H1 (cell line): ENCODE data around the gene ZNF700.

Experiments
- CEBPB ChIP-seq: IDR thresholded peaks from 2 replicates; pipeline ENCODE4 v1.6.1; 2012; ENCODE audit warnings: low read depth, low read length
- EZH2 ChIP-seq: fragments of 200-600 bp; sonication (generic); IDR thresholded peaks from 2 replicates; pipeline ENCODE4 v1.7.1; 2012; ENCODE audit warnings: low read depth, mild to moderate bottlenecking, moderate library complexity, low read length, inconsistent platforms; ENCODE audit not compliant: severe bottlenecking
- HDAC2 ChIP-seq, 2 experiments: fragments of 300-600 bp in 1 of 2; sonication (generic) in 1 of 2; IDR thresholded peaks; 2 replicates each; pipeline ENCODE4 v1.6.1; 2011 to 2012; ENCODE audit warnings: low read depth in 2 of 2, low read length in 2 of 2, mild to moderate bottlenecking in 2 of 2, moderate library complexity in 2 of 2, borderline replicate concordance in 1 of 2, inconsistent platforms in 1 of 2
- POLR2A ChIP-seq, 2 experiments: IDR thresholded peaks; 1 replicate in 1 of 2; 2 replicates in 1 of 2; pipeline ENCODE4 v1.6.1; 2011; ENCODE audit warnings: low read depth in 2 of 2, low read length in 2 of 2, mild to moderate bottlenecking in 2 of 2; ENCODE audit errors: control extremely low read depth in 1 of 2
- RNF2 ChIP-seq: fragments of 200-900, 300-1000 bp; sonication (generic); IDR thresholded peaks from 2 replicates; pipeline ENCODE4 v1.7.1; 2016; ENCODE audit warnings: borderline replicate concordance, low read depth, mild to moderate bottlenecking, antibody characterized with exemption, low read length; ENCODE audit not compliant: poor library complexity, severe bottlenecking; ENCODE audit errors: missing control alignments
- SIN3A ChIP-seq, 2 experiments: IDR thresholded peaks in 1 of 2; conservative IDR thresholded peaks in 1 of 2; 2 replicates each; pipeline ENCODE4 v1.6.1; 2011 to 2012; ENCODE audit warnings: low read length in 2 of 2, improper control_type of control experiment in 1 of 2, low read depth in 1 of 2, mild to moderate bottlenecking in 1 of 2
- TAF1 ChIP-seq: IDR thresholded peaks from 2 replicates; pipeline ENCODE4 v1.6.1; 2011; ENCODE audit warnings: mild to moderate bottlenecking, low read depth, low read length
- ZNF274 ChIP-seq: IDR thresholded peaks from 2 replicates; pipeline ENCODE4 v1.7.0; 2012; ENCODE audit warnings: low read length, borderline replicate concordance; ENCODE audit errors: extremely low read depth
- TF ChIP-seq, protein P1 (sequence below), 3 experiments: IDR thresholded peaks; 1 replicate in 2 of 3; 2 replicates in 1 of 3; pipeline versions ENCODE4 v1.5.1 to v1.6.1; 2011; ENCODE audit warnings: low read length in 3 of 3, mild to moderate bottlenecking in 3 of 3, inconsistent platforms in 2 of 3, low read depth in 1 of 3, moderate library complexity in 1 of 3; ENCODE audit not compliant: insufficient read depth in 1 of 3; ENCODE audit errors: control extremely low read depth in 1 of 3

GRCh38 chr19:11970174-11970573 is 45.3 kb downstream of the ZNF700 start:
- TF ChIP-seq EZH2: no peak
- TF ChIP-seq, protein P1, sequence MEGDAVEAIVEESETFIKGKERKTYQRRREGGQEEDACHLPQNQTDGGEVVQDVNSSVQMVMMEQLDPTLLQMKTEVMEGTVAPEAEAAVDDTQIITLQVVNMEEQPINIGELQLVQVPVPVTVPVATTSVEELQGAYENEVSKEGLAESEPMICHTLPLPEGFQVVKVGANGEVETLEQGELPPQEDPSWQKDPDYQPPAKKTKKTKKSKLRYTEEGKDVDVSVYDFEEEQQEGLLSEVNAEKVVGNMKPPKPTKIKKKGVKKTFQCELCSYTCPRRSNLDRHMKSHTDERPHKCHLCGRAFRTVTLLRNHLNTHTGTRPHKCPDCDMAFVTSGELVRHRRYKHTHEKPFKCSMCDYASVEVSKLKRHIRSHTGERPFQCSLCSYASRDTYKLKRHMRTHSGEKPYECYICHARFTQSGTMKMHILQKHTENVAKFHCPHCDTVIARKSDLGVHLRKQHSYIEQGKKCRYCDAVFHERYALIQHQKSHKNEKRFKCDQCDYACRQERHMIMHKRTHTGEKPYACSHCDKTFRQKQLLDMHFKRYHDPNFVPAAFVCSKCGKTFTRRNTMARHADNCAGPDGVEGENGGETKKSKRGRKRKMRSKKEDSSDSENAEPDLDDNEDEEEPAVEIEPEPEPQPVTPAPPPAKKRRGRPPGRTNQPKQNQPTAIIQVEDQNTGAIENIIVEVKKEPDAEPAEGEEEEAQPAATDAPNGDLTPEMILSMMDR (IDR thresholded peaks at IDR 0.05; ENCODE audit: control extremely low read depth in 1 of 3, insufficient read depth in 1 of 3, low read depth in 1 of 3, low read length in 3 of 3): no peak
- TF ChIP-seq SIN3A (conservative IDR thresholded peaks at IDR 0.05 in 1 of 2, IDR thresholded peaks at IDR 0.05 in 1 of 2; ENCODE audit: low read depth in 1 of 2, low read length in 2 of 2): no peak
- TF ChIP-seq POLR2A (IDR thresholded peaks at IDR 0.05; ENCODE audit: control extremely low read depth in 1 of 2, low read depth in 2 of 2, low read length in 2 of 2): no peak
- TF ChIP-seq TAF1: no peak
- TF ChIP-seq RNF2: no peak
- TF ChIP-seq HDAC2 (IDR thresholded peaks at IDR 0.05; ENCODE audit: borderline replicate concordance in 1 of 2, low read depth in 2 of 2, low read length in 2 of 2): no peak
- TF ChIP-seq CEBPB: no peak
- no peak for TF ChIP-seq ZNF274
